Osteoblast (primary cell): ENCODE measurements around the gene NUP93. TPM values are rescaled to one million over a fixed set of nuclear protein-coding genes. Genes with fewer than 3 reads are reported as not detected.

Source experiments
- DNase-seq: peaks from one replicate; pipeline ENCODE4 v3.0.0; 2011; ENCODE audit warnings: low spot score, mixed read lengths; ENCODE audit not compliant: insufficient read length; ENCODE audit errors: missing footprints
- H2AFZ ChIP-seq: 2 replicates; pipeline ENCODE4 v1.6.0; 2011; ENCODE audit warnings: mild to moderate bottlenecking, low read length
- H3K27ac ChIP-seq: 2 replicates; pipeline ENCODE4 v1.5.1; 2011; ENCODE audit warnings: mild to moderate bottlenecking, low read depth, low read length, moderate library complexity
- H3K27me3 ChIP-seq: 2 replicates; pipeline ENCODE4 v1.6.0; 2012; ENCODE audit warnings: mild to moderate bottlenecking, control low read depth, inconsistent platforms, low read length, moderate library complexity; ENCODE audit not compliant: insufficient read depth
- H3K36me3 ChIP-seq: 2 replicates; pipeline ENCODE4 v1.5.1; 2011; ENCODE audit warnings: mild to moderate bottlenecking, low read length, control low read depth, moderate library complexity; ENCODE audit not compliant: insufficient read depth
- H3K4me1 ChIP-seq: 2 replicates; pipeline ENCODE4 v1.5.1; 2011; ENCODE audit warnings: mild to moderate bottlenecking, low read length, control low read depth, moderate library complexity; ENCODE audit not compliant: insufficient read depth
- H3K4me2 ChIP-seq: 2 replicates; pipeline ENCODE4 v1.6.0; 2011; ENCODE audit warnings: mild to moderate bottlenecking, low read length; ENCODE audit not compliant: insufficient read depth
- H3K4me3 ChIP-seq: fragments of 200-600 bp; sonication (generic); 3 replicates; pipeline ENCODE4 v1.5.1; 2012; ENCODE audit warnings: mild to moderate bottlenecking, low read length, inconsistent platforms; ENCODE audit not compliant: insufficient read depth
- H3K79me2 ChIP-seq: 2 replicates; pipeline ENCODE4 v1.6.0; 2012; ENCODE audit warnings: mild to moderate bottlenecking, low read length, control low read depth, inconsistent platforms; ENCODE audit not compliant: insufficient read depth
- H3K9me3 ChIP-seq: 2 replicates; pipeline ENCODE4 v1.5.1; 2011; ENCODE audit warnings: low read depth, low read length, control low read depth
- H4K20me1 ChIP-seq: 2 replicates; pipeline ENCODE4 v1.6.0; 2012; ENCODE audit warnings: mild to moderate bottlenecking, low read length, control low read depth; ENCODE audit not compliant: insufficient read depth
- CTCF ChIP-seq: IDR thresholded peaks from 2 replicates; pipeline ENCODE4 v1.5.1; 2011; ENCODE audit warnings: mild to moderate bottlenecking, low read depth, low read length, moderate library complexity; ENCODE audit errors: extremely low read depth
- total RNA-seq: library from RNA; depleted of rRNA; stranded (reverse); fragments of >200 nt; gene quantifications from 2 replicates; pipeline ENCODE4 v1.2.3, GENCODE V29; 2012

Gene NUP93
- total RNA-seq, 1 donor = 40.5 TPM

- H3K36me3 ChIP-seq = no peaks in the 10 kb centered on the region
- H3K4me3 ChIP-seq = no peak overlapping the region
- H3K27ac ChIP-seq = no peak overlapping the region
- no peaks in the 10 kb centered on the region for H3K79me2 ChIP-seq
- H4K20me1 ChIP-seq = no peaks in the 10 kb centered on the region
- no peak overlapping the region for H3K4me2 ChIP-seq
- H2AFZ ChIP-seq = no peak overlapping the region
- no peak for DNase-seq
- no peaks in the 10 kb centered on the region for H3K27me3 ChIP-seq
- TF ChIP-seq CTCF = no peak
- no peaks in the 10 kb centered on the region for H3K4me1 ChIP-seq
- no peaks in the 10 kb centered on the region for H3K9me3 ChIP-seq
Observed at GRCh38 chr16:56886296-56886695, 156.4 kb downstream of the NUP93 start.

GRCh38 chr16:56886826-56887225, 156.9 kb downstream of the NUP93 start:
- no peaks in the 10 kb centered on the region for H3K9me3 ChIP-seq

GRCh38 chr16:56888806-56889205, 158.9 kb downstream of the NUP93 start:
- no peaks in the 10 kb centered on the region for H3K79me2 ChIP-seq
- H3K4me3 ChIP-seq = no peak overlapping the region
- no peaks in the 10 kb centered on the region for H4K20me1 ChIP-seq
- H3K27me3 ChIP-seq = no peaks in the 10 kb centered on the region
- no peak for TF ChIP-seq CTCF
- no peak overlapping the region for H3K27ac ChIP-seq
- no peaks in the 10 kb centered on the region for H3K36me3 ChIP-seq
- DNase-seq = peak; percentile 41
- H2AFZ ChIP-seq = no peak overlapping the region
- H3K9me3 ChIP-seq = no peaks in the 10 kb centered on the region
- no peaks in the 10 kb centered on the region for H3K4me1 ChIP-seq
- no peak overlapping the region for H3K4me2 ChIP-seq

More at GRCh38 chr16:56886826-56887225, 156.9 kb downstream of the NUP93 start:
- Histone ChIP-seq H3K4me1 (no peaks in the 10 kb centered on the region), H3K4me2 (no peak overlapping the region), H3K27me3 (no peaks in the 10 kb centered on the region), H3K36me3 (no peaks in the 10 kb centered on the region), H3K4me3 (no peak overlapping the region), H4K20me1 (no peaks in the 10 kb centered on the region), H3K27ac (no peak overlapping the region), H2AFZ (no peak overlapping the region), H3K79me2 (no peaks in the 10 kb centered on the region)
- peak; percentile 65 for DNase-seq
- TF ChIP-seq CTCF = no peak

- Histone ChIP-seq H3K9me3 (no peaks in the 10 kb centered on the region), H3K79me2 (no peaks in the 10 kb centered on the region), H3K36me3 (no peaks in the 10 kb centered on the region), H3K4me2 (no peak overlapping the region), H3K27ac (no peak overlapping the region), H2AFZ (no peak overlapping the region), H4K20me1 (no peaks in the 10 kb centered on the region), H3K27me3 (no peaks in the 10 kb centered on the region), H3K4me1 (no peaks in the 10 kb centered on the region), H3K4me3 (no peak overlapping the region)
- no peak for TF ChIP-seq CTCF
- peak; percentile 42 for DNase-seq
Observed at GRCh38 chr16:56889206-56889605, 159.3 kb downstream of the NUP93 start.
